ENCODE measurements around the gene KCNJ6. TPM values are rescaled to one million over a fixed set of nuclear protein-coding genes. Genes with fewer than 3 reads are reported as not detected.

KCNJ6 gene
- total RNA-seq, 2 experiments from 2014 or later, result not detected

DNA sequence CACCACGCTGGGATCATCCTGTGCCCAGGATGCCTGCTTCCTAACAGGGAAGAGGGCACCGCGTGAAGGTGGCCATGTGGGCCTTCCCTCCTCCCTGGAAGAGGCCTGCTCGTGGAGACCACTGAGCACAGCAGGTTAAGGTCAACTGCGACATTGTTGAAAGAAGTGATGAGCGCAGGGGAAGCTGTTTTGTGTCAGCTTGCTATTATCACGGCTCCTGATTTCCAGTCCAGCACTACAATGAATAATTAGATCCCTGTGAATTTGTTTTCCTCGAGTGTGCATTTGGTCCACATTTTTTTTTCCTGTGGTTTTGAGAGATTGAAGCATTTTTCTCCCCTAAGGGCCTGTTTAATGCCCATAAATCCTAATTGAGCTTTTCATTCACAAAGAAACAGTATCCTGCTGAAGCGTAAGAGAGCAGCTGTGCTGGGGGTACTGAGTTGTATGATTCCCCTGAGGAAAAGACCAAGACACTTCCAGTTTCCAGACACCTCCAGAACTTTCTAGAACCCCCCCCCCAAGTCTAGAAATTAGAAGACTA is 204.9 kb downstream of the KCNJ6 start:
- Mint-ChIP-seq H3K4me1 (no peaks in the 10 kb centered on the region), H3K9me3 (ENCODE audit: low read depth) (no peaks in the 10 kb centered on the region), H3K27me3 (peaks cover 11% of the 10 kb centered on the region), H3K4me3 (no peak overlapping the region), H3K27ac (no peak overlapping the region), H3K36me3 (ENCODE audit: low read depth) (no peaks in the 10 kb centered on the region)
- ATAC-seq, result no peak
- intact Hi-C loops (cut with DNase I, micrococcal nuclease), result loop anchor here in 1 of 2 experiments (5.0 to 10.0 kb wide), 2 partner anchors 203 to 646 kb away; partner anchors contain the start of gene KCNJ6
- ChIA-PET POLR2A (no interaction called here), CTCF (interaction anchor here (0.6 to 2.0 kb wide), 8 partner anchors 11 to 645 kb away, joined by 3 to 17 read pairs (median 4); no protein-coding TSS in a partner anchor)
- no peak for DNase-seq

DNA sequence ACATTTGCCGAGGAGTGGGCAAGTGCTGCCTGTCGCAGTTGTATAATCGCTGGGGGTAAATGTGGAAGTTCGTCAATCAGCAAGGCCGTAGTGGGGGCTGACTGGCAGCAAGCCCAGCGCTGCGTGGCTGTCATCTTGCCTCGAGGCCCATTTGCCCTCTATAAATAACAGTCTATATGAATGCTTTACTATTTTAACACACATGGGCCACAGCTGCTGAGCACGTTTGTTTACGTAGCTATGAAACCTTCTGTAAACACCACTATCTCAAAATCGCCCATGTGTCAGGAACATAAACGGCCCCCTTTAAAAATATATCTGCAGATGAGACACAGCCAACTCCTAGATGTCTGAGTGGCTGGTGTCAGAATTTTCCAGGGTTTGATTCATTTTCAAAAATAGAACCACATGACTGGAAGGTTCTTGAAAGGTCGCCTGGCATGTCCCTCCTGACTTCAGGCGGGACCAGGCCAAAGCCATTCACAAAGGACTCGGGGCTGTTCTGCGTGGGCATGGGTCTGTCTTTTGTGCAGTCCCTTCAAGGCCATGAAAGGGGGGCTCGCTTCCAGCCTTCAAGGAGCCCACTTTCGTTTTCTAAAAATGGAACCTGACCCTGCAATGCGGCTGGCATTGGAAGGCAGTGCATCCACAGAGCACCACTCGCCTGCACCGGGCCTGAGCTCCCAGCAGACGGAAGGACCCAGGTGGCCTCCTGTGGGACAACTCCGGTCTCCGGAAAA is 205.5 kb downstream of the KCNJ6 start:
- intact Hi-C loops (cut with DNase I, micrococcal nuclease), result loop anchor here in 1 of 2 experiments (5.0 to 10.0 kb wide), 2 partner anchors 204 to 647 kb away; partner anchors contain the start of gene KCNJ6
- no peaks in the 10 kb centered on the region for H3K4me1 Mint-ChIP-seq
- POLR2A ChIA-PET, result no interaction called here

DNA sequence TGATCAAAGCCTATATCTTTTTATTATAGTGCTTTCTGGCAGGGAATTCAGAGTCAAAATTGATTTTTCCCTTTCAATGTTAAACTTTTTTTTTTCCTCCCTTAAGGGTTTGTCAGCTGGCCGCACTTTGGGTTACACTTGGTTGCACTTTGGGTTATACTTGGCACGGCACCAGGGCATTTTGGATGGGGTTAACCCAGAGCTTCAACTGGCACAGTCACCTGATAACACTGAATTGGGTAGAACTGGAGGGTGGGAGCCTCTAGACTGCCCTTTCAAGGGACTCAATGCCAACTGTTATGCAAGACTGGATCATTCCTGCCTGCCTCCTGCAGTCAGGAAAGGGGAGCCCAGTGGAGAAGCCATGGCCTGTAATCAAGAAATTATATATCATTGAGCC is 211.5 kb downstream of the KCNJ6 start:
- DNase-seq (no peak), ATAC-seq (no peak)
- no peaks in the 10 kb centered on the region for H3K36me3 Mint-ChIP-seq (ENCODE audit: low read depth)
- ChIA-PET POLR2A (no interaction called here), CTCF (interaction anchor here (0.7 to 1.2 kb wide), 2 partner anchors 43 to 325 kb away, joined by 3 to 5 read pairs; no protein-coding TSS in a partner anchor)
- no peak overlapping the region for H3K4me3 Mint-ChIP-seq
- intact Hi-C loops (cut with DNase I, micrococcal nuclease), result no loop called here
- no peak overlapping the region for H3K27ac Mint-ChIP-seq
- peaks cover 4% of the 10 kb centered on the region for H3K27me3 Mint-ChIP-seq
- no peaks in the 10 kb centered on the region for H3K9me3 Mint-ChIP-seq (ENCODE audit: low read depth)
- H3K4me1 Mint-ChIP-seq, result no peaks in the 10 kb centered on the region

More for the DNA sequence above, 205.5 kb downstream of the KCNJ6 start:
- CTCF ChIA-PET, result interaction anchor here (0.5 to 2.0 kb wide), 5 partner anchors 63 to 813 kb away, joined by 3 to 17 read pairs (median 4); no protein-coding TSS in a partner anchor
- peaks cover 11% of the 10 kb centered on the region for H3K27me3 Mint-ChIP-seq
- H3K9me3 Mint-ChIP-seq (ENCODE audit: low read depth), result no peaks in the 10 kb centered on the region
- H3K4me3 Mint-ChIP-seq, result no peak overlapping the region
- ATAC-seq (no peak), DNase-seq (no peak)
- no peaks in the 10 kb centered on the region for H3K36me3 Mint-ChIP-seq (ENCODE audit: low read depth)
- H3K27ac Mint-ChIP-seq, result no peak overlapping the region

- no peak for ATAC-seq
- no peaks in the 10 kb centered on the region for H3K36me3 Mint-ChIP-seq (ENCODE audit: low read depth)
- DNase-seq, result no peak
- ChIA-PET POLR2A (interaction anchor here (0.7 kb wide), 1 partner anchor 465 kb away, joined by 3 read pairs; no protein-coding TSS in a partner anchor), CTCF (interaction anchor here (0.6 to 1.2 kb wide), 3 partner anchors 10 to 653 kb away, joined by 3 read pairs; no protein-coding TSS in a partner anchor)
- no peaks in the 10 kb centered on the region for H3K4me1 Mint-ChIP-seq
- H3K27me3 Mint-ChIP-seq, result peaks cover 2% of the 10 kb centered on the region
- no peak overlapping the region for H3K27ac Mint-ChIP-seq
- H3K4me3 Mint-ChIP-seq, result no peak overlapping the region
- intact Hi-C loops (cut with DNase I, micrococcal nuclease), result no loop called here
- no peaks in the 10 kb centered on the region for H3K9me3 Mint-ChIP-seq (ENCODE audit: low read depth)
These were observed 214.0 kb downstream of the KCNJ6 start for GRCh38 chr21:37702241-37702640.

- Mint-ChIP-seq H3K4me1 (no peaks in the 10 kb centered on the region), H3K27me3 (peaks cover 4% of the 10 kb centered on the region), H3K27ac (no peak overlapping the region), H3K4me3 (no peak overlapping the region), H3K9me3 (ENCODE audit: low read depth) (no peaks in the 10 kb centered on the region), H3K36me3 (ENCODE audit: low read depth) (no peaks in the 10 kb centered on the region)
- POLR2A ChIA-PET, result no interaction called here
- intact Hi-C loops (cut with DNase I, micrococcal nuclease), result no loop called here
- ATAC-seq (peak; percentile 64), DNase-seq (peak; percentile 12)
- CTCF ChIA-PET, result interaction anchor here (1.1 to 1.4 kb wide), 2 partner anchors 11 to 57 kb away, joined by 4 to 5 read pairs; no protein-coding TSS in a partner anchor
These were observed 215.5 kb downstream of the KCNJ6 start for GRCh38 chr21:37700641-37701202.

DNA sequence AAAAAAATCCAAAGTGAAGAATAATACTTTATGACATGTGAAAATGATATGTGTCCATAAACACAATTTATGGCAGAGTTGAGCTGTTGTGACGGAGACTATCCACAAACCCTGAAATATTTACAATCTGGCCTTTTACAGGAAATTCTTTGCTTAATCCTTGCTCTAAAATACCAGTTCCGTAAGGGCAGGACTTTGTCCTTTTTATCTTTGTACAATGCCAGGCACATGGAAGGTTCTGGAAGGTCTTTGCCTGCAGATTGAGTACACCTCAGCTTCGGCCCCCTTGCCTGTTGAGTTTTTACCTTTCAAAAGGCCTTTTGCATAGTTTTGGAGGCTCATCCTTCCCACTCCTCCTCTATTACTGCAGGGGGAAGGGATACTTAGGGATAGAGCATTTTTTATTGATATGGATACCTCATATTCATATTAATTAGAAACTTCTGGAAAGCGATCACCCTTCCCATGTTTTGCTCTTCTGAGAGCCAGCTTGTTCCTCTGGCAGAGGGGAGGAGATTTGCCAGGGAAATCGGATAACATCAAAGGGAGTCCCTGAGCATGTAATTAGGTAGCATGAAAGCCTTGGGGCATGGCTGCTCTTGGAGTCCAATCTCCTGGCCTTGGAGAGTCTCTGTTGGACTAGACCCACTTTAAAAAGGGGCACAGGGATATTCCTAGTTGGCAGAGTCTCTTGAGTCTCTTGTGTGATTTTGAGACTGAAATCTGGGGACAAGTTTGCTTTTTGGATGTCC is 217.1 kb downstream of the KCNJ6 start:
- no peak overlapping the region for H3K27ac Mint-ChIP-seq
- H3K9me3 Mint-ChIP-seq (ENCODE audit: low read depth), result no peaks in the 10 kb centered on the region
- ATAC-seq (no peak), DNase-seq (no peak)
- CTCF ChIA-PET, result no interaction called here
- no peaks in the 10 kb centered on the region for H3K36me3 Mint-ChIP-seq (ENCODE audit: low read depth)
- peaks cover 4% of the 10 kb centered on the region for H3K27me3 Mint-ChIP-seq
- no peaks in the 10 kb centered on the region for H3K4me1 Mint-ChIP-seq
- no peak overlapping the region for H3K4me3 Mint-ChIP-seq
- POLR2A ChIA-PET, result no interaction called here
- intact Hi-C loops (cut with DNase I, micrococcal nuclease), result no loop called here

DNA sequence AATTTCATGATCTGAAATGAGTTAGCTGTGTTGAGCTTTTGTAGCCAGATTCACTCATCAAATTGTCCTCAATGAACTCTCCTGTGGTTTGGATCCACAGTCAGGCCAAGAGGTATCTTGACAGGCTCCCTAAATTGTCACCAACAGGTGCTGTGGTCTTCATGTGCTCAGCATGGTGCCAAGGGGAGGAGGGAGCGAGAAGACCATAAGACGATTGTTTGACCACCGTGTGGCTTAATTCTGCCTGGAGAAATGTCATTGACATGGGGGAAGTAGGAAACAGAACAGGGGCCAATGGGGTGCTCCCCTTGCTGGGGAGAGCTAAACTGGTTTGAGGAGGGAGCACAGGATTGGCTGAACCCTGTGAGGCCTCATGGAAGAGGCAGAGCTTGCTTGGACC is 219.3 kb downstream of the KCNJ6 start:
- Mint-ChIP-seq H3K27me3 (peaks cover 4% of the 10 kb centered on the region), H3K27ac (no peak overlapping the region), H3K4me3 (no peak overlapping the region), H3K4me1 (no peaks in the 10 kb centered on the region), H3K9me3 (ENCODE audit: low read depth) (no peaks in the 10 kb centered on the region), H3K36me3 (ENCODE audit: low read depth) (no peaks in the 10 kb centered on the region)
- DNase-seq (no peak), ATAC-seq (no peak)
- ChIA-PET POLR2A (no interaction called here), CTCF (no interaction called here)
- intact Hi-C loops (cut with DNase I, micrococcal nuclease), result no loop called here

- Mint-ChIP-seq H3K4me3 (no peak overlapping the region), H3K27ac (no peak overlapping the region), H3K9me3 (ENCODE audit: low read depth) (no peaks in the 10 kb centered on the region), H3K4me1 (no peaks in the 10 kb centered on the region), H3K36me3 (ENCODE audit: low read depth) (no peaks in the 10 kb centered on the region), H3K27me3 (peaks cover 4% of the 10 kb centered on the region)
- intact Hi-C loops (cut with DNase I, micrococcal nuclease), result no loop called here
- ATAC-seq (no peak), DNase-seq (no peak)
- CTCF ChIA-PET, result interaction anchor here (1.2 kb wide), 1 partner anchor 432 kb away, joined by 3 read pairs; no protein-coding TSS in a partner anchor
- POLR2A ChIA-PET, result no interaction called here
These were observed 221.1 kb downstream of the KCNJ6 start for GRCh38 chr21:37695111-37695510.

GRCh38 chr21:37688952-37689659 is 227.2 kb downstream of the KCNJ6 start:
- Mint-ChIP-seq H3K9me3 (ENCODE audit: low read depth) (no peaks in the 10 kb centered on the region), H3K27me3 (peaks cover 4% of the 10 kb centered on the region), H3K4me1 (no peaks in the 10 kb centered on the region), H3K4me3 (no peak overlapping the region), H3K36me3 (ENCODE audit: low read depth) (no peaks in the 10 kb centered on the region), H3K27ac (no peak overlapping the region)
- ATAC-seq (no peak), DNase-seq (no peak)
- ChIA-PET CTCF (no interaction called here), POLR2A (no interaction called here)
- intact Hi-C loops (cut with DNase I, micrococcal nuclease), result no loop called here

DNA sequence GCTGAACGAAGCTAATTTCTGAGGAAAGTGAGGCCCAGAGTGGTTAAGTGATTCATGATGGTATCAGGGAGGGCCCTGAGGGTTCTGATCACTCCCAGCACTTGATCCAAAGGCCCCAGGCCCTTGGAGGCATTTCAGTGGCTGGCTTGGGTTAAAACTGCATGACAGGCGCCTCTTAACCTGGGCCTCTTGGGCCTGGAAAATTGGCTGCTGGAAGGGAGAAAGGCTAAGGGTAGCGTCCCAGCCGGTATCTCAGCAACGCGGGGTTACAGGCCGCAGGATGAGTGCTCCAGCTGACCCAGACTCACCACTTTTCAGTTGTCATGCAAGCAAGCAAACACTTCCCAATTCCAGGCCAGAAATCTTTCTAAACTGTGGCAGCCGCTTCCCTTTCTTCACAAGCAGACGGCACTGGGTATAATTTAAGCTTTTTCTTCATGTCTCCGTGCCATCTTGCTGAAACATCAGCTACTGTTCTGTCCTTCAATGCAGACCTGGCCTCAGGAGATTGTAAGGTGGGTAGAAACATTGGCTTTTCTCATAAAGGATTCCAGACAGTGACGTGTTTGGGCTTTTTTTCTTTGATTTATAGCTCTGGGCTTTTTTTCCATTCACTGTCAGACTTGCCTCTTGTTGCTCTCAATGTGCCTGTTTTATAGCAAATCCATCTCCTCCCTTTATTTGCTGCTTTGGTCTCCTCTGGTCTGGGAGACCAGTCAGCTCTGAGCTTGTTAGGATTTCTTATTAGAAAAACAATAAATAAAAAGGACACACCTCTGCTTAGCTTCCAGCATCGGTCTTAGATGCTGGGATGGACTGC is 229.1 kb downstream of the KCNJ6 start:
- Mint-ChIP-seq H3K27me3 (peaks cover 5% of the 10 kb centered on the region), H3K4me3 (no peak overlapping the region), H3K9me3 (ENCODE audit: low read depth) (no peaks in the 10 kb centered on the region), H3K4me1 (no peaks in the 10 kb centered on the region), H3K36me3 (ENCODE audit: low read depth) (no peaks in the 10 kb centered on the region), H3K27ac (no peak overlapping the region)
- ChIA-PET POLR2A (no interaction called here), CTCF (interaction anchor here (0.6 to 1.5 kb wide), 3 partner anchors 8 to 65 kb away, joined by 3 to 9 read pairs (median 4); no protein-coding TSS in a partner anchor)
- ATAC-seq, result no peak
- DNase-seq, result no peak
- intact Hi-C loops (cut with DNase I, micrococcal nuclease), result no loop called here

Data from activated CD4-positive, alpha-beta T cell treated with anti-CD3 and anti-CD28 coated beads for 36 hours (primary cell).